Mesodermal cell (in vitro differentiated cells): Measurements from ENCODE around the gene RAET1E.
"Not testable (repeated sequence)": the region's sequence is repeated elsewhere in the genome, so short reads cannot be mapped to it uniquely, and the experiment has no call there.

Experiments
- H3K27ac ChIP-seq: 2 replicates; pipeline ENCODE4 v1.7.0; 2013; ENCODE audit warnings: mild to moderate bottlenecking, low read depth, low read length, moderate library complexity; ENCODE audit not compliant: severe bottlenecking
- H3K36me3 ChIP-seq: 2 replicates; pipeline ENCODE4 v1.7.1; 2013; ENCODE audit warnings: mild to moderate bottlenecking, low read length, moderate library complexity; ENCODE audit not compliant: control insufficient read depth, insufficient read depth
- H3K4me1 ChIP-seq: one replicate; pipeline ENCODE4 v1.7.1; 2013; ENCODE audit warnings: mild to moderate bottlenecking, low read length; ENCODE audit not compliant: insufficient read depth, control insufficient read depth, poor library complexity, severe bottlenecking
- H3K4me3 ChIP-seq: 2 replicates; pipeline ENCODE4 v1.7.0; 2013; ENCODE audit warnings: low read length, control low read depth, mild to moderate bottlenecking; ENCODE audit not compliant: insufficient read depth, poor library complexity, severe bottlenecking; ENCODE audit errors: extremely low read depth
- H3K9me3 ChIP-seq: 2 replicates; pipeline ENCODE4 v1.7.1; 2013; ENCODE audit warnings: mild to moderate bottlenecking, low read length, moderate library complexity; ENCODE audit not compliant: control insufficient read depth
- WGBS, 2 experiments: methylation state at CpG; one replicate each; pipeline ENCODE4 v1.1.5; 2013; ENCODE audit warnings: missing lambda C conversion rate in 2 of 2; ENCODE audit not compliant: insufficient coverage in 2 of 2; 5-methylcytosine and 5-hydroxymethylcytosine counted together

Gene RAET1E

DNA sequence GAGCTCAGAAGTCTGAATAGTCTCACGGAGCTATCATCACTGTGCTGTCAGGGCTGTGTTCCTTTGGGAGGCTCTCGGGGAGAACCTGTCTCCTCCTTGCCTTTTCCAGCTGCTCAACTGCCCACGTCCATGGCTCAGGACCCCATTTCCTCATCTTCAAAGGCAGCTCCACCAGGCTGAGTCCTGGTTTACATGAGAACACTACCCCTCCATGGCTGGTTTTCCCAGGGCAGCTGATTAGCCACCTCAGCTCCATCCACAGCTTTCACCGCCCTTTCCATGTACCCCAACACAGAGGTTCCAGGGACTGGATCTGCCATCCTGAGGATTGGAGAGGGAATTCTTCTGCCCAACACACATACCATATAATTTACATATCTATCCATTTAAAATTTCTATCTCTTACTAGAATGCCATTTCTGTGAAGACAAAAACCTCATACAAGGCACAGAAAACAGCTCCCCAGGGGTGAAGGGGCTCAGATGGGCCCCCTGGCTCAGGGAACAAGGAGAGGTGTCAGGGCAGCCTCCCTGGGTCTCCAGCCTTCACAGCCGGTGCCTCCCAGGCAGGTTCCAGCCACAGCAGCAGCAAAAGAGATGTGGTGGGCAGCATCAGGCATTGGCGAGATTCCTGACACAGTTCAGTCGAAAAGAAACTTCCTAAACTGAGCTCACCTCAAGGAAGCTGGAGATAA, 2.2 kb upstream of the RAET1E start:
- no peak overlapping the region for H3K27ac ChIP-seq
- H3K4me3 ChIP-seq = no peak overlapping the region
- peaks cover 25% of the 10 kb centered on the region for H3K4me1 ChIP-seq
- H3K36me3 ChIP-seq = no peaks in the 10 kb centered on the region
- H3K9me3 ChIP-seq = no peaks in the 10 kb centered on the region
- 72 to 89% methylated on average over 5 to 6 of the region's 7 CpGs for WGBS, 2 experiments

DNA sequence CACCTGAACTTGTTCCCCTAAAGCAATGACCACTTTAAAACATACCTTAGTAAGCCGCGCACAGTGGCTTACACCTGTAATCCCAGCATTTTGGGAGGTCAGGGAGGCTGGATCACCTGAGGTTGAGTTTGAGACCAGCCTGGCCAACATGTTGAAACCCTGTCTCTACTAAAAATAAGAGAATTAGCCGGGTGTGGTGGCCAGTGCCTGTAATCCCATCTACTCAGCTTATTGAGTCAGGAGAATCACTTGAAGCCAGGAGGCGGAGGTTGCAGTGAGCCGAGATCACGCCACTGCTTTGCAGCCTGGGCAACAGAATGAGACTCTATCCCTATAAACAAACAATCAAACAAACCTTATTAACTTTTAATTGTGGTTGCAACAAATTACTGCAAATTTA, 1.6 kb upstream of the RAET1E start:
- H3K4me3 ChIP-seq = no peak overlapping the region
- no peaks in the 10 kb centered on the region for H3K9me3 ChIP-seq
- 82 to 90% methylated on average over 6 of the region's 6 CpGs for WGBS, 2 experiments
- H3K36me3 ChIP-seq = no peaks in the 10 kb centered on the region
- no peak overlapping the region for H3K27ac ChIP-seq
- peaks cover 28% of the 10 kb centered on the region for H3K4me1 ChIP-seq

DNA sequence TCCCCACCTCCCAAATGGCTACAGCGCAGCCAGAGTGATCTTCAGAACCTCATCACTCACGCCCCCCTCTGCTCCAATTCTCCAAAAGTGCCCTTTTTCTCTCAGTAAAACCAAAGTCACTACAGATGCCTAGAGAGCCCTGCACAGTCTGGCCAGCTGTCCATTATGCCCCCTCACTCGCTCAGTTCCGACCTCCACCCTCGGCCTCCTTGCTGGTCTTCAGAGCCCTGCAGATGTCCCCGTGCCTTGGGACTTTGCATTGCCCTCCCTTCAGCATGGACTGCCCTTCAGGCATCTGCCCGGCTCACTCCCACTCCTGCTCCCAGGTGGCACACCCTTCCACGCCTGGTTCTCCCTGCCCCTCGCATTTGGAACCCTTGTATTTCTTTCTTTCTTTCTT, 1.1 kb upstream of the RAET1E start:
- Histone ChIP-seq H3K36me3 (no peaks in the 10 kb centered on the region), H3K27ac (no peak overlapping the region), H3K9me3 (no peaks in the 10 kb centered on the region), H3K4me1 (peaks cover 28% of the 10 kb centered on the region), H3K4me3 (no peak overlapping the region)
- 87 to 97% methylated on average over 7 of the region's 9 CpGs for whole genome bisulfite sequencing, 2 experiments

DNA sequence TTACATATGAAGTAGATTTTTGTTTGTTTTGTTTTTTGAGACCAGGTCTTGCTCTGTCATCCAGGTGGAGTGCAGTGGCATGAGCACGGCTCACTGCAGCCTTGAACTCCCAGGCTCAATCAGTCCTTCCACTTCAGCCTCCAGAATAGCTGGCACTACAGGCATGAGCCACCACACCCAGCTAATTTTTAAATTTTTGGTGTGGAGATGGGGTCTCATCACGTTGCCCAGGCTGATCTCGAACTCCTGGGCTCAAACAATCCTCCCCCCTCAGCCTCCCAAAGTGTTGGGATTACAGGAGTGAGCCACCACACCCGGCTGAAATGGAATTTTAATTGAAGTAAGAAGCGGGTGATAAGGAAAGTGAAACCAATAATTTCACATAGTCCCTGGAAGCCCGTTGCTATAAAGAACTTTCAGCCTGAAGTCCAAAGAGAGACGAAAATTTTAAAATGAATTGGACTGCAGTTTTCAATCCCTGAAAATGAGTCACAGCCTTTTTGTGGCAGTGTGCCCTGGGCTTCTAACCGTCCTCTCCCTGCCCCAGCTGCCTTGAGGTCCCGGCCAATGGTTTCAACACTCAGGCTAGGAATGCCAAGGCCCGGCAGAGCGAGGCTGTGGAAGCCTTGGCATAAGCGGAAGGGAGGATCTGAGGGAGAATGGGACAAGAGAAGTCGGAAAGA, 757 bp downstream of the RAET1E start:
- H3K9me3 ChIP-seq = no peaks in the 10 kb centered on the region
- peaks cover 28% of the 10 kb centered on the region for H3K4me1 ChIP-seq
- no peak overlapping the region for H3K4me3 ChIP-seq
- WGBS, 2 experiments = 86 to 92% methylated on average over 8 to 9 of the region's 13 CpGs
- H3K36me3 ChIP-seq = no peaks in the 10 kb centered on the region
- H3K27ac ChIP-seq = no peak overlapping the region

DNA sequence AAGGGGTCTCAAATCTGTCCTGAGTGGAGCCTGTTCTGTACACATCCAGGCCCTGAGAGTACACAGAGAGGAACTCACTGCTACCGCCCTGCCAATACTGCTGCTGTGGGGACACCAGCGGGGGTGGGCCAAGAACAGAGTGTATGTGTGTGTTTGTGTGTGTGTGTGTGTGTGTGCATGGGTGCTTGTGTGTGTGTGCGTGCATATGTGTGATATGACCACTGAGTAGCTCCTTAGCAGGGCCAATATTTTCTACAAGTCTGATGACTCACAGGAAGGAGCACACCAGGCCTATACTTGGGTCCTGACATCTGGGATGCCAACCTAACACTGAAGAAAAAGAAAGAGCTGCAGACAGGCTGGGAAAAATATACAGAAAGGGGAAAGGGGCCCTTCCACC, 1.4 kb downstream of the RAET1E start:
- WGBS, 2 experiments = 100% methylated on average over 2 of the region's 3 CpGs
- no peak overlapping the region for H3K27ac ChIP-seq
- no peaks in the 10 kb centered on the region for H3K9me3 ChIP-seq
- no peak overlapping the region for H3K4me3 ChIP-seq
- peaks cover 28% of the 10 kb centered on the region for H3K4me1 ChIP-seq
- no peaks in the 10 kb centered on the region for H3K36me3 ChIP-seq

DNA sequence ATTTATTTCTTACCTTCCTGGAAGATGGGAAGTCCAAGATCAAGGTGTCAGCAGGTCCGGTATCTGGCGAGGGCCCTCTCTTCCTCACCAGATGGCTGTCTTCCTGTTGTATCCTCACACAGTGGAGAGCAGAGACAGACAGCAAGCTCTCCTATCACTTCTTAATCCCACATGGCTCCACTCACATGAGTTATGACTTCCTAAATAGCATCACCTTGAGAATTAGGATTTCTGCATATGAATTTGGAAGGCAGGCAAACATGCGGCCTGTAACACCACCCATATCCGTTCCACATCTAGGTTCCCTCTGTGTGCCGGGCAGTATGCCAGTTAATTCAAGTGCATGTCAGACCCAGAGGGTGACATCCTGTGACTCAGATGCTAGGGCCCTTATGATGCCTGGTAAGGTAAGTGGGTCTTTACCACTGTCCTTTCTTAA, 2.1 kb downstream of the RAET1E start:
- Histone ChIP-seq H3K36me3 (no peaks in the 10 kb centered on the region), H3K4me3 (no peak overlapping the region), H3K9me3 (no peaks in the 10 kb centered on the region), H3K4me1 (peaks cover 28% of the 10 kb centered on the region), H3K27ac (peak overlapping the region; percentile 23)
- WGBS, 2 experiments = 92 to 97% methylated on average over 4 to 5 of the region's 5 CpGs

DNA sequence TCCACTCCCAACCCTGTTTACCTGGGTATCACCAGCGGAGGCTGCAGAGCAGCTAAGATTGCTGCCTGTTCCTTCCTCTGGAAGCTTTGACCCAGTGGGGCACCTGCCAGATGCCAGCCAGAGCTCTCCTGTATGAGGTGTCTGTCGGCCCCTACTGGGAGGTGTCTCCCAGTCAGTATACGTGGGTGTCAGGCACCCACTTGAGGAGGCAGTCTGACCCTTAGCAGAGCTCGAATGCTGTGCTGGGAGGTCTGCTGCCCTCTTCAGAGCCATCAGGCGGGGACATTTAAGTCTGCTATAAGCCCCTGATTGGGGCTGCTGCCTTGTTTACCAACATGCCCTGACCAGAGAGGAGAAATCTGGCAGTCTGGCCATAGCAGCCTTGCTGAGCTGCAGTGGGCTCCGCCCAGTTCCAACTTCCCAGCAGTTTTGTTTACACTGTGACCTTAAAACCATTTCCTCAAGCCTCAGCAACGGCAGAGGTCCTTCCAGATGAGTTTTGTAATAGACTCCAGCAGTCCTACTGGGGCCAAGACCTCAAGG, 2.8 kb downstream of the RAET1E start:
- 77 to 80% methylated on average over 5 to 6 of the region's 7 CpGs for WGBS, 2 experiments
- peaks cover 28% of the 10 kb centered on the region for H3K4me1 ChIP-seq

DNA sequence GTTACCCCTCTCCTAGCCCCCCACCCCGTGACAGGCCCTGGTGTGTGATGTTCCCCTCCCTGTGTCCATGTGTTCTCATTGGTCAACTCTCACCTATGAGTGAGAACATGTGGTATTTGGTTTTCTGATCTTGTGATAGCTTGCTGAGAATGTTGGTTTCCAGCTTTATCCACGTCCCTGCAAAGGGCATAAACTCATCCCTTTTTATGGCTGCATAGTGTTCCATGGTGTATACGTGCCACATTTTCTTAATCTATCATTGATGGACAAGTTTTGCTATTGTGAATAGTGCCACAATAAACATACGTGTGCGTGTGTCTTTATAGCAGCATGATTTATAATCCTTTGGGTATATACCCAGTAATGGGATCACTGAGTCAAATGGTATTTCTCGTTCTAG, 6.0 kb downstream of the RAET1E start:
- not testable (repeated sequence) for H3K36me3 ChIP-seq, H3K4me3 ChIP-seq, H3K9me3 ChIP-seq, H3K27ac ChIP-seq
- H3K4me1 ChIP-seq = peaks cover 20% of the 10 kb centered on the region
- WGBS, 2 experiments = 72 to 80% methylated on average over 2 to 4 of the region's 6 CpGs

More for the DNA sequence above, 2.8 kb downstream of the RAET1E start:
- H3K9me3 ChIP-seq = no peaks in the 10 kb centered on the region
- no peak overlapping the region for H3K27ac ChIP-seq
- H3K36me3 ChIP-seq = no peaks in the 10 kb centered on the region
- no peak overlapping the region for H3K4me3 ChIP-seq

DNA sequence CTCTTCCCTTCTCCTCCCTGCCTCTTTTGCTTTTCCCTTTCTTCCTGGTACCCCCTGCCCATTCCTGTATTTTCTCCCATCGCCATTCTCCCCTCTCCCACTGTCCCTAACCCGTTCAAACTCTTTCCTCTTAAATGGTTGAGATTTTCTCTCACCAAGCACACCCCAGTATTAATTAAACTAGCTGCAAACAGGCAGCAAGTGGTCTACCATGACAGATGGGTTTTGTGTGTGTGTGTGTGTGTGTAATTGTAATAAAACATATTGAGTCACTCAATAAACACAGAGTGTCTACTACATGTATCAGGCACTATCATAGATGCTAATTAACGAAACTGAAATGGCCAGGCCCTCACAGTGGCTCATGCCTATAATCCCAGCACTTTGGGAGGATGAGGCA, 6.7 kb downstream of the RAET1E start:
- Histone ChIP-seq H3K9me3 (no peaks in the 10 kb centered on the region), H3K4me1 (peaks cover 14% of the 10 kb centered on the region), H3K36me3 (no peaks in the 10 kb centered on the region), H3K4me3 (no peak overlapping the region), H3K27ac (no peak overlapping the region)
- 67% methylated on average over 1 of the region's 3 CpGs; no CpG with 5 or more reads in 1 of the 2 experiments for WGBS, 2 experiments

DNA sequence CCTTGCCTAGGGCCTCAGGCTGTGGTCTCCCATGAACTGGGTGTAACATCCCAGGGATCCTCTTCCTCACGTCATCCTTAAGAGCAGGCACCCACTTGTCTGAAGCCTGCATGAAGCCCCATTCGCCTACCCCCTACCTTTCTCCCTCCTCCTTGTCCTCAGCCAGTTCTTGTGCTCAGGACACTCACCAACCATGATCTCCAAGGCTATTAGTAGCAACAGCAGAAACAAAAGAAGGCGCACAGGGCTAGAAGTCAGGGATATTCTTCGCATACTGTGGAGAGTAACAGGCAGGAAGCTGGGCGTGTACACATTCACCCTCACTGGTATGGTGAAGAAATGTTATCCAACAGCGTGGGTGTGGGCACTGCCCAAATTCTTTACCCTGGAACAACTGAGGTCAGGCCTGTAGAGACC, 7.3 kb downstream of the RAET1E start:
- H3K27ac ChIP-seq = no peak overlapping the region
- H3K4me1 ChIP-seq = peaks cover 8% of the 10 kb centered on the region
- 78 to 79% methylated on average over 4 to 5 of the region's 6 CpGs for WGBS, 2 experiments
- H3K9me3 ChIP-seq = no peaks in the 10 kb centered on the region
- no peaks in the 10 kb centered on the region for H3K36me3 ChIP-seq
- no peak overlapping the region for H3K4me3 ChIP-seq

DNA sequence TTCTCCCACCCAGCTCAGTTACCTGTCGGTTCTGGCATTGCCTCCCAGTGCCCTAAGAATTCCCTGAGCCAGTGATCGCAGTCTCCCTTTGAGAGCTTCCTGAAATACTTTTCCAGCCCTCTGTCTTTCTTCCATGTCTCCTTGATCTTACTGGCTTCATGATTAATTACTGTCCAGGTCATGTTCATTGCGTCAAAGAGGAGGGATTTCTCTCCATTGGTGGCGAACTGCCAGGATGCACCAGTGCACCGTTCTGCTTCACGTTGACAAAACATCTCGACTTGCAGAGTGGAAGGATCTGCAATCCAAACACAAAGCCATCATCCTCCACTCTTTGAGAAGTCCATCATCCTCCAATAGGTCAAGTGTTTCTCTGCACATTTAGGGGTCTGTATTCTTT, 8.6 kb downstream of the RAET1E start:
- no peaks in the 10 kb centered on the region for H3K4me1 ChIP-seq
- no peaks in the 10 kb centered on the region for H3K9me3 ChIP-seq
- H3K4me3 ChIP-seq = no peak overlapping the region
- no peaks in the 10 kb centered on the region for H3K36me3 ChIP-seq
- WGBS, 2 experiments = 81 to 85% methylated on average over 6 to 7 of the region's 7 CpGs
- no peak overlapping the region for H3K27ac ChIP-seq
